GM12878 (cell line): ENCODE measurements around the gene ELAPOR1. TPM values are rescaled to one million over a fixed set of nuclear protein-coding genes. Genes with fewer than 3 reads are reported as not detected.

Experiments
- CBX3 ChIP-seq: fragments of 200-600 bp; sonication (generic); IDR thresholded peaks from 2 replicates; pipeline ENCODE4 v1.6.1; 2016; ENCODE audit warnings: low read depth, borderline replicate concordance
- RAD21 ChIP-seq: IDR thresholded peaks from 2 replicates; pipeline ENCODE4 v1.6.1; 2011; ENCODE audit warnings: mild to moderate bottlenecking, low read depth, low read length, moderate library complexity; ENCODE audit not compliant: insufficient read depth
- RCOR1 ChIP-seq: conservative IDR thresholded peaks from 2 replicates; pipeline ENCODE4 v1.6.1; 2012; ENCODE audit warnings: low read depth, low read length, improper control_type of control experiment
- REST ChIP-seq: IDR thresholded peaks from 2 replicates; pipeline ENCODE4 v1.6.1; 2012; ENCODE audit warnings: mild to moderate bottlenecking, low read depth, low read length
- TARDBP ChIP-seq: IDR thresholded peaks from 2 replicates; pipeline ENCODE4 v1.6.1; 2016; ENCODE audit warnings: borderline replicate concordance
- YBX1 ChIP-seq: fragments of 450-650 bp; IDR thresholded peaks from 2 replicates; pipeline ENCODE4 v1.6.1; 2016; ENCODE audit warnings: antibody characterized with exemption
- ZBTB40 ChIP-seq: fragments of 450-650 bp; IDR thresholded peaks from 2 replicates; pipeline ENCODE4 v1.6.1; 2016; ENCODE audit warnings: mild to moderate bottlenecking, moderate library complexity, borderline replicate concordance
- ZNF384 ChIP-seq: IDR thresholded peaks from 2 replicates; pipeline ENCODE4 v1.6.1; 2012; ENCODE audit warnings: low read depth, mild to moderate bottlenecking, low read length, improper control_type of control experiment, borderline replicate concordance
- polyA plus RNA-seq, 11 experiments: library from polyadenylated mRNA; depleted of rRNA in 4 of 11; unstranded in 6 of 11; stranded (reverse) in 5 of 11; fragments of >200 nt; fragmentation: Nextera tagmentation in 4 of 11; fragmentation: Illumina TruSeq in 1 of 11; extraction: Ambion mirVana in 4 of 11; extraction: Trizol in 1 of 11; gene quantifications; 1 replicate in 1 of 11; 2 replicates in 10 of 11; pipeline versions ENCODE4 v1.2.1 to v1.2.3, GENCODE V29; 2011 to 2016; ENCODE audit warnings: inconsistent platforms in 2 of 11, missing spikeins in 2 of 11, low read depth in 1 of 11
- total RNA-seq, 4 experiments: library from RNA; depleted of rRNA in 3 of 4; stranded (reverse); fragments of >200 nt in 3 of 4; fragmentation: Illumina TruSeq in 1 of 4; extraction: Trizol in 1 of 4; gene quantifications; 2 replicates each; pipeline versions ENCODE4 v1.2.1 to v1.2.3, GENCODE V29; 2013 to 2021
- TF ChIP-seq, protein P1 (sequence below): fragments of 450-650 bp; IDR thresholded peaks from 2 replicates; pipeline ENCODE4 v1.6.1; 2017; ENCODE audit warnings: antibody characterized with exemption, mild to moderate bottlenecking, moderate library complexity
- TF ChIP-seq, protein P2 (sequence below): fragments of 450-650 bp; formaldehyde crosslinking; IDR thresholded peaks from 2 replicates; pipeline ENCODE4 v1.4.0; 2022; ENCODE audit warnings: mild to moderate bottlenecking, moderate library complexity
- TF ChIP-seq, protein P3 (sequence below): IDR thresholded peaks from 2 replicates; pipeline ENCODE4 v1.6.1; 2011; ENCODE audit warnings: borderline replicate concordance, low read depth, mild to moderate bottlenecking, moderate library complexity, mixed read lengths, low read length; ENCODE audit not compliant: insufficient read depth; ENCODE audit errors: extremely low read length

The ELAPOR1 gene
- total and polyA plus RNA-seq, 10 of the 15 experiments (the other 5 are each of a cell fraction or from before 2014, with no cell fraction given): 0.04 to 2.1 (median 0.19) TPM; not detected in 2

- TF ChIP-seq ZBTB40 (peak; percentile 95), TARDBP (no peak), CBX3 (no peak), RAD21 (no peak), YBX1 (no peak), RCOR1 (no peak), REST (no peak), ZNF384 (no peak)
- TF ChIP-seq, protein P1, sequence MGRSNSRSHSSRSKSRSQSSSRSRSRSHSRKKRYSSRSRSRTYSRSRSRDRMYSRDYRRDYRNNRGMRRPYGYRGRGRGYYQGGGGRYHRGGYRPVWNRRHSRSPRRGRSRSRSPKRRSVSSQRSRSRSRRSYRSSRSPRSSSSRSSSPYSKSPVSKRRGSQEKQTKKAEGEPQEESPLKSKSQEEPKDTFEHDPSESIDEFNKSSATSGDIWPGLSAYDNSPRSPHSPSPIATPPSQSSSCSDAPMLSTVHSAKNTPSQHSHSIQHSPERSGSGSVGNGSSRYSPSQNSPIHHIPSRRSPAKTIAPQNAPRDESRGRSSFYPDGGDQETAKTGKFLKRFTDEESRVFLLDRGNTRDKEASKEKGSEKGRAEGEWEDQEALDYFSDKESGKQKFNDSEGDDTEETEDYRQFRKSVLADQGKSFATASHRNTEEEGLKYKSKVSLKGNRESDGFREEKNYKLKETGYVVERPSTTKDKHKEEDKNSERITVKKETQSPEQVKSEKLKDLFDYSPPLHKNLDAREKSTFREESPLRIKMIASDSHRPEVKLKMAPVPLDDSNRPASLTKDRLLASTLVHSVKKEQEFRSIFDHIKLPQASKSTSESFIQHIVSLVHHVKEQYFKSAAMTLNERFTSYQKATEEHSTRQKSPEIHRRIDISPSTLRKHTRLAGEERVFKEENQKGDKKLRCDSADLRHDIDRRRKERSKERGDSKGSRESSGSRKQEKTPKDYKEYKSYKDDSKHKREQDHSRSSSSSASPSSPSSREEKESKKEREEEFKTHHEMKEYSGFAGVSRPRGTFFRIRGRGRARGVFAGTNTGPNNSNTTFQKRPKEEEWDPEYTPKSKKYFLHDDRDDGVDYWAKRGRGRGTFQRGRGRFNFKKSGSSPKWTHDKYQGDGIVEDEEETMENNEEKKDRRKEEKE: no peak
- TF ChIP-seq, protein P2, sequence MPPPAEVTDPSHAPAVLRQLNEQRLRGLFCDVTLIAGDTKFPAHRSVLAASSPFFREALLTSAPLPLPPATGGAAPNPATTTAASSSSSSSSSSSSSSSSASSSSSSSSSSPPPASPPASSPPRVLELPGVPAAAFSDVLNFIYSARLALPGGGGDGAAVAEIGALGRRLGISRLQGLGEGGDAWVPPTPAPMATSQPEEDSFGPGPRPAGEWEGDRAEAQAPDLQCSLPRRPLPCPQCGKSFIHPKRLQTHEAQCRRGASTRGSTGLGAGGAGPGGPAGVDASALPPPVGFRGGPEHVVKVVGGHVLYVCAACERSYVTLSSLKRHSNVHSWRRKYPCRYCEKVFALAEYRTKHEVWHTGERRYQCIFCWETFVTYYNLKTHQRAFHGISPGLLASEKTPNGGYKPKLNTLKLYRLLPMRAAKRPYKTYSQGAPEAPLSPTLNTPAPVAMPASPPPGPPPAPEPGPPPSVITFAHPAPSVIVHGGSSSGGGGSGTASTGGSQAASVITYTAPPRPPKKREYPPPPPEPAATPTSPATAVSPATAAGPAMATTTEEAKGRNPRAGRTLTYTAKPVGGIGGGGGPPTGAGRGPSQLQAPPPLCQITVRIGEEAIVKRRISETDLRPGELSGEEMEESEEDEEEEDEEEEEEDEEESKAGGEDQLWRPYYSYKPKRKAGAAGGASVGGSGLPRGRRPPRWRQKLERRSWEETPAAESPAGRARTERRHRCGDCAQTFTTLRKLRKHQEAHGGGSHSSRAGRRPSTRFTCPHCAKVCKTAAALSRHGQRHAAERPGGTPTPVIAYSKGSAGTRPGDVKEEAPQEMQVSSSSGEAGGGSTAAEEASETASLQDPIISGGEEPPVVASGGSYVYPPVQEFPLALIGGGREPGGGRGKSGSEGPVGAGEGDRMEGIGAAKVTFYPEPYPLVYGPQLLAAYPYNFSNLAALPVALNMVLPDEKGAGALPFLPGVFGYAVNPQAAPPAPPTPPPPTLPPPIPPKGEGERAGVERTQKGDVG (CRISPR knock-in tag): no peak
- TF ChIP-seq, protein P3, sequence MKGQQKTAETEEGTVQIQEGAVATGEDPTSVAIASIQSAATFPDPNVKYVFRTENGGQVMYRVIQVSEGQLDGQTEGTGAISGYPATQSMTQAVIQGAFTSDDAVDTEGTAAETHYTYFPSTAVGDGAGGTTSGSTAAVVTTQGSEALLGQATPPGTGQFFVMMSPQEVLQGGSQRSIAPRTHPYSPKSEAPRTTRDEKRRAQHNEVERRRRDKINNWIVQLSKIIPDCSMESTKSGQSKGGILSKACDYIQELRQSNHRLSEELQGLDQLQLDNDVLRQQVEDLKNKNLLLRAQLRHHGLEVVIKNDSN: no peak
These were observed 38.1 kb upstream of the ELAPOR1 start, which contains the start of gene TAF13 (continued) for GRCh38 chr1:109075531-109076490.
